ENCODE measurements around the gene LGR4. TPM values are rescaled to one million over a fixed set of nuclear protein-coding genes. Genes with fewer than 3 reads are reported as not detected.
"Not testable (repeated sequence)": the region's sequence is repeated elsewhere in the genome, so short reads cannot be mapped to it uniquely, and the experiment has no call there.

Gene LGR4
- total RNA-seq, 5 donors from 2014 or later (not counting 1 experiment from before 2014, with no cell fraction given), result 0.68 to 2.4 (median 1.2) TPM

DNA sequence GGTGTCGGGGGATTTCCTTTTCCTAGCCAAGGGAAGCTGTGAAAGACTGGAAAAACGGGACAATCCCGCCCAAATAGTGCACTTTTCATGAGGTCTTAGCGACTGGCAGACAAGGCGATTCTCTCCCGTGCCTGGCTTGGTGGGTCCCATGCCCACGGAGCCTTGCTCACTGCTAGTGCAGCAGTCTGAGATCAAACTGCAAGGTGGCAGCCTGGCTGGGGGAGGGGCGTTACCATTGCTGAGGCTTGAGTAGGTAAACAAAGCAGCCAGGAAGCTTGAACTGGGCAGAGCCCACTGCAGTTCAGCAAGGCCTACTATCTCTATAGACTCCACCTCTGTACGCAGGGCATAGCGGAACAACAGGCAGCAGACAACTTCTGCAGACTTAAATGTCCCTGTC is 151.2 kb downstream of the LGR4 start:
- POLR2A ChIA-PET; H3K36me3 ChIP-seq (ENCODE audit: control insufficient read depth in 2 of 2, extremely low read depth in 1 of 2, insufficient read depth in 1 of 2, low read length in 1 of 2); CTCF ChIA-PET; H3K27me3 ChIP-seq (replicated peaks in 1 of 2; ENCODE audit: control insufficient read depth in 2 of 2, extremely low read depth in 1 of 2, insufficient read depth in 2 of 2, low read length in 1 of 2); DNase-seq; H3K27ac ChIP-seq (ENCODE audit: low read length); H3K4me1 ChIP-seq (ENCODE audit: control insufficient read depth in 1 of 2, extremely low read depth in 1 of 2, insufficient read depth in 2 of 2, low read length in 2 of 2); H3K27me3 Mint-ChIP-seq; H3K9me3 Mint-ChIP-seq; H3K9me3 ChIP-seq; H3K4me3 ChIP-seq (ENCODE audit: control insufficient read depth in 1 of 2, extremely low read depth in 1 of 2, low read length in 1 of 2); ATAC-seq (replicated peaks in 1 of 4); H3K4me3 Mint-ChIP-seq; H3K4me1 Mint-ChIP-seq; H3K27ac Mint-ChIP-seq; H3K36me3 Mint-ChIP-seq: not testable (repeated sequence)
- 86% methylated on average over 9 of the region's 10 CpGs for WGBS (ENCODE audit: insufficient coverage)

- no peak overlapping the region for H3K4me3 ChIP-seq (ENCODE audit: control insufficient read depth in 1 of 2, extremely low read depth in 1 of 2, low read length in 1 of 2)
- no peaks in the 10 kb centered on the region for H3K9me3 ChIP-seq
- Mint-ChIP-seq H3K36me3 (no peaks in the 10 kb centered on the region), H3K27ac (no peak overlapping the region), H3K9me3 (no peaks in the 10 kb centered on the region), H3K4me1 (peaks cover 0 to 8% (median 0%) of the 10 kb centered on the region in 3 donors), H3K27me3 (peaks cover 0 to 2% of the 10 kb centered on the region in 2 donors), H3K4me3 (no peak overlapping the region)
- peaks cover 0 to 4% of the 10 kb centered on the region in 2 experiments for H3K27me3 ChIP-seq (replicated peaks in 1 of 2; ENCODE audit: control insufficient read depth in 2 of 2, extremely low read depth in 1 of 2, insufficient read depth in 2 of 2, low read length in 1 of 2)
- ATAC-seq (replicated peaks in 1 of 4), result no peak
- H3K36me3 ChIP-seq (ENCODE audit: control insufficient read depth in 2 of 2, extremely low read depth in 1 of 2, insufficient read depth in 1 of 2, low read length in 1 of 2), result no peaks in the 10 kb centered on the region
- DNase-seq, result no peak
- WGBS (ENCODE audit: insufficient coverage), result 24% methylated on average over 2 of the region's 2 CpGs
- ChIA-PET POLR2A (no interaction called here), CTCF (no interaction called here)
- H3K27ac ChIP-seq (ENCODE audit: low read length), result no peak overlapping the region
- H3K4me1 ChIP-seq (ENCODE audit: control insufficient read depth in 1 of 2, extremely low read depth in 1 of 2, insufficient read depth in 2 of 2, low read length in 2 of 2), result no peaks in the 10 kb centered on the region
Observed at GRCh38 chr11:27319072-27319471, 153.5 kb downstream of the LGR4 start.

DNA sequence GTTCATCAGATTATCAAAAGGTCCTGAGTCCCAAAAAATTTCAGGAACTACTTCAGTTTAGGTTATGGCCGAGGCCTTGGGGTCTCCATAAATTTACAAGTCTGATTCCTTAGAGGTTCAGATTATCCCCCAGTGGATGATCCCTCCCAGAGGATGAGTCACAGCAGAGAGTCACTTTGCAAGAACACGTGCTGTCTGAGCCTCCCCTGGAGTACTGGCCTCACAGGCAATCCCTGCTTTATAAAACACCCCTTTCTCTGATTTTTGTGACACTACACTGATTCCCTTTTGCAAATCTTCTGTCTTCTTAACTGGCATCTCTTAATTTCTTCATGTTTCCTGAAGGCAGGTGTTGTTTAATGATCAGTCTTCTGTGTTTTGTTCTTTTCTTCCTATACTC is 154.8 kb downstream of the LGR4 start:
- Mint-ChIP-seq H3K27me3 (peaks cover 0 to 5% of the 10 kb centered on the region in 2 donors), H3K9me3 (no peaks in the 10 kb centered on the region), H3K4me1 (peaks cover 0 to 8% (median 0%) of the 10 kb centered on the region in 3 donors), H3K36me3 (no peaks in the 10 kb centered on the region), H3K4me3 (no peak overlapping the region), H3K27ac (no peak overlapping the region)
- DNase-seq (no peak), ATAC-seq (replicated peaks in 1 of 4) (no peak)
- WGBS (ENCODE audit: insufficient coverage), result 94% methylated on average over 2 of the region's 2 CpGs
- ChIA-PET CTCF (no interaction called here), POLR2A (no interaction called here)
- H3K4me1 ChIP-seq (ENCODE audit: control insufficient read depth in 1 of 2, extremely low read depth in 1 of 2, insufficient read depth in 2 of 2, low read length in 2 of 2), result no peaks in the 10 kb centered on the region
- H3K27me3 ChIP-seq (replicated peaks in 1 of 2; ENCODE audit: control insufficient read depth in 2 of 2, extremely low read depth in 1 of 2, insufficient read depth in 2 of 2, low read length in 1 of 2), result peaks cover 0 to 4% of the 10 kb centered on the region in 2 experiments
- no peak overlapping the region for H3K27ac ChIP-seq (ENCODE audit: low read length)
- H3K9me3 ChIP-seq, result no peaks in the 10 kb centered on the region
- H3K36me3 ChIP-seq (ENCODE audit: control insufficient read depth in 2 of 2, extremely low read depth in 1 of 2, insufficient read depth in 1 of 2, low read length in 1 of 2), result no peaks in the 10 kb centered on the region
- no peak overlapping the region for H3K4me3 ChIP-seq (ENCODE audit: control insufficient read depth in 1 of 2, extremely low read depth in 1 of 2, low read length in 1 of 2)

Other genes with a start within 250 kb of the LGR4 start
- 1 to 10 TPM; 1.4 to 4.2 (median 2.8) TPM for gene CCDC34, start 109.6 kb downstream of the LGR4 start, total RNA-seq
- 10 to 100 TPM; 19.8 to 27.3 (median 24.9) TPM for gene LIN7C, start 34.0 kb upstream of the LGR4 start, total RNA-seq
- under 1 TPM in 1 of 5 donors, not detected in 4; 0.09 TPM for gene BDNF, start 227.7 kb upstream of the LGR4 start, total RNA-seq